ENCODE measurements around the gene DCAF7. TPM values are rescaled to one million over a fixed set of nuclear protein-coding genes. Genes with fewer than 3 reads are reported as not detected.

DCAF7 gene, protein sequence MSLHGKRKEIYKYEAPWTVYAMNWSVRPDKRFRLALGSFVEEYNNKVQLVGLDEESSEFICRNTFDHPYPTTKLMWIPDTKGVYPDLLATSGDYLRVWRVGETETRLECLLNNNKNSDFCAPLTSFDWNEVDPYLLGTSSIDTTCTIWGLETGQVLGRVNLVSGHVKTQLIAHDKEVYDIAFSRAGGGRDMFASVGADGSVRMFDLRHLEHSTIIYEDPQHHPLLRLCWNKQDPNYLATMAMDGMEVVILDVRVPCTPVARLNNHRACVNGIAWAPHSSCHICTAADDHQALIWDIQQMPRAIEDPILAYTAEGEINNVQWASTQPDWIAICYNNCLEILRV
- 50.8 TPM for polyA plus RNA-seq (2013, experiment 1 of 2; ENCODE audit: insufficient read length)
- 38.6 TPM for polyA plus RNA-seq (2013, experiment 2 of 2; ENCODE audit: insufficient read length)

DNA sequence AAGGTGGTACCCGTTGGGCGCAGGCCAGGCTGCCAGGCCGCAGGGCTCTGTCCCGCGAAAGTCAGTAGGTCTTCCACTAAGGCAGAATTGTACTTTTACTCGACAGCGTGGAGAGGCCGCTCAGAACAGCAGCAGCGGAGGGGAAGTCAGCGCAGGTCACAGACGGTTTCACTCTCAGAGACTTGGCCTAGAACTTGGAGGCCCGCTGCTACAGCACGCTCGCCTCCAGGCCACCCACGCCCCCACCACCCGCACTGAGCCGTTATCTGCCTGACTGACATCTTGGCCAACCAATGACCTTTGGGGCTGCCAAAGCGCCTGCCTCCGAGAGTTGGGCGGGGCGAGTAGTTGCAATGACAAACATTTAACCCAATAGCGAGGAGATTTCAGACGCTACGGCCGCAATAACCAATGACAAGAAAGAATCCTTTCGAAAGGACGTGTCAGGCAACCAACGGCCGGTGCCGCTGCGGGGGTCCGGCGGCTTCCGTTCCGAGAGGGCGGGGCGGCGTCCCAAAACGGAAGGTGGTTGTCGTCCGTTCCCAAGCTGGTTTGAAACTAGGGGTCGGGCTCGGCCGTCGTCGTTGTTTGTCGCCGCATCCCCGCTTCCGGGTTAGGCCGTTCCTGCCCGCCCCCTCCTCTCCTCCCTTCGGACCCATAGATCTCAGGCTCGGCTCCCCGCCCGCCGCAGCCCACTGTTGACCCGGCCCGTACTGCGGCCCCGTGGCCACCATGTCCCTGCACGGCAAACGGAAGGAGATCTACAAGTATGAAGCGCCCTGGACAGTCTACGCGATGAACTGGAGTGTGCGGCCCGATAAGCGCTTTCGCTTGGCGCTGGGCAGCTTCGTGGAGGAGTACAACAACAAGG lies at the start of gene DCAF7:
Gene DCAF7, plus strand, starts transcription at position 532 of the 871 bp plus-strand sequence. Its CDS starts 201 bp downstream, at position 733.
- DNase-seq: peak; percentile 100

DNA sequence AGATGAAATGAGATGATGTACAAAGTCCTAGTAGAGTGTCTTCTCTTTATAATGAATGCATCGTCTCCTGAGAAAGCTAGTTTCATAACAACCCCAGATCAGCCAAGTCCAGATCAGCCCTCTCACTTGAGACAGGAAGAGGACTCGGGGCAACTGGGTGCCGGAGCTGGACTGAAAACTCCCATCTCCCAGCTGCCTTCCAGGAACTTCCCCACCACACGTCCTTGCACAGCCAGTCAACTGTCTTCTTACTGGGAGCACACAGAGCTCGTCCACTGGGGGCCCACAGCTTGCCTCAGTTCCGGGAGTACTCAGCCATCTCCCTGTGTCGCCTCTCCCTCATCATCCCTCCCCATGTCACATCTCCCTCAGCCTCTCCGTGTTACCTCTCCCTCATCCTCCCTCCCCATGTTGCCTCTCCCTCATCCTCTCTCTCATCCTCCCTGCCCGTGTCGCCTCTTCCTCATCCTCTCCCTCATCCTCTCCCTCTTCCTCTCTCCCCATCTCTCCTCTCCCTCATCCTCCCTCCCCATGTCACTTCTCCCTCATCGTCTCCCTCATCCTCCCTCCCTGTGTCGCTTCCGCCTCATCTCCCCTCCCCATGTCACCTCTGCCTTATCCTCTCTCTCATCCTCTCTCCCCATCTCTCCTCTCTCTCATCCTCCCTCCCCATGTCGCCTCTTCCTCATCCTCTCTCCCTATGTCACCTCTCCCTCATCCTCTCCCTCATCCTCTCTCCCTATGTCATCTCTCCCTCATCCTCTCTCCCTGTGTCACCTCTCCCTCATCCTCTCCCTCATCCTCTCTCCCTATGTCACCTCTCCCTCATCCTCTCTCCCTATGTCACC lies 49.5 kb upstream of the DCAF7 start:
- DNase-seq: no peak

DNA sequence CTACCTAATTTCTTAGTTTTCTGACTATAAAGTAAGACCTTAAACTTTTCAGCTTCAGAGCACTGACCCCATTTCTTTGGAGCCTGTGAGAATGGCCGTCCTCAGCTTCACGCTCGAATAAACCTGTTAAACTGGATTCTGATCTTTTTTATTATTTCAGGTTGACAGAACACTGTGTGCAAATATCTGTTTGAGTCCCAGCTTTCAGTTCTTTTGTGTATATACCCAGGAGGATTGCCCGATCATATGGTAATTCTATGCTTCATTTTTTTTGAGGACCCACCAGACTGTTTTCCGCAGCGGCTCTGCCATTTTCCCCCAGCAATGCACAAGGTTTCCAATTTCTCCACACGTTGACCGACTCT lies 47.0 kb upstream of the DCAF7 start:
- no peak for DNase-seq

DNA sequence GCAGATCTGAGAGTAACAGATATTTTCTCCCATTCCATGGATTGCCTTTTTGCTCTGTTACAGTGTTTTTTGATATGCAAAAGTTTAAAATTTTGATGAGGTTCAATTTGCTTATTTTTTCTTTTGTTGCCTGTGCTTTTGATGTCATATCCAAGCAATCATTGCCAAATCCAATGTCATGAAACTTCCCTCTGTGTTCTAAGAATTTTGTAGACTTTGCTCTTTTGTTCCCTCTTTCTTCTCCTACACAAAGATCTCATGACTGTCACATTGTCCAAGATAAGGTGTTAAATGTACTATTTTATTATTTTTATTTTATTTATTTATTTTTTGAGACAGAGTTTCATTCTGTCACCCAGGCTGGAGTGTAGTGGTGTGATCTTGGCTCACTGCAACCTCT lies 46.0 kb upstream of the DCAF7 start:
- DNase-seq: no peak

DNA sequence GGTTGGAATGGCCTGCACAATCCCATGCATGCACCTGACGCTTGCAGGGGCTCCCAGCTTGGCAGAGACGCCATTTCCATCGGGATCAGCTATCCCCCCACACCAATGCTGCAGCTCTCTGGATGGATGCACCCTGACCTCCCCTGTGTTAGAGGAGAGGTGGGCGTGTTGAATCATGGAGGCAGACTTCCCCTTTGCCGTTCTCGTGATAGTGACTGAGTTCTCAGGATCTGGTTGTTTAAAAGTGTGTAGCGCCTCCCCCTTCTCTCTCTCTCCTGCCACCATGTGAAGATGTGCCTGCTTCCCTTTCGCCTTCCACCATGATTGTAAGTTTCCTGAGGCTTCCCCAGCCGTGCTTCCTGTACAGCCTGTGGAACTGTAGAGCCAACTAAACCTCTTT lies 44.9 kb upstream of the DCAF7 start:
- DNase-seq: no peak

DNA sequence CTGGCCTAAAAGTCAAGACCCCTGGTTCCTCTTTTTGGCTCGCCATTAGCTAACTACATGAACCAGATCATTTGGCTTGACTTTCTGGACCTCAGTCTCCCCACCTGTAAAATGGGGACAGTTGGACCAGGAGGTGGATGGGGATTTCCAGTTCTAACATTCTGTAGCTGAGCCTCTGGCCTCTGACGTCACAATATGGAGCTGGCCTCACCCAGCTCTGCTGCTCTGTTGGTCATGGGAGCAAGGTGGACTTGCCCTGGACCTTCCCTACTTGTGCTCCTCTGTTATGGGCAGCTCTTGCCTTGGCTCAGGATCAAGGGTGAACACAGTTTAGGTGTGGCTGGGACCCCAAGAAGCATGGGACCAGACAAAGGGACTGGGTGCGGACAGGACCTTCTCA lies 43.6 kb upstream of the DCAF7 start:
- DNase-seq: no peak

DNA sequence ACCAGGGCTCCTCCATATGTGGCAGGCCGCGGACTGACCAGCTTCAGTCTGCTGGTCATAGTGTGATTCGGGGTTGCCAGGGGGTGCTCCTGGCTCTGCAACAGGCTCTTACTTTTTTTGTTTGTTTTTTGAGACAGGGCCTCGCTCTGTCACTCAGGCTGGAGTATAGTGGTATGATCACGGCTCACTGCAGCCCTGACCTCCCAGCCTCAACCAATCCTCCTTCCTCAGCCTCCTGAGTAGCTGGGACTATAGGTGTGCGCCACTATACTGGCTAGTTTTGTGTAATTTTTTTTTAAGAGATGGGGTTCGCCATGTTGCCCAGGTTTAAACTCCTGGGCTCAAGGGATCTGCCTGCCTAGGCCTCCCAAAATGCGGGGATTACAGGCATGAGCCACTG lies 38.9 kb upstream of the DCAF7 start:
- no peak for DNase-seq

DNA sequence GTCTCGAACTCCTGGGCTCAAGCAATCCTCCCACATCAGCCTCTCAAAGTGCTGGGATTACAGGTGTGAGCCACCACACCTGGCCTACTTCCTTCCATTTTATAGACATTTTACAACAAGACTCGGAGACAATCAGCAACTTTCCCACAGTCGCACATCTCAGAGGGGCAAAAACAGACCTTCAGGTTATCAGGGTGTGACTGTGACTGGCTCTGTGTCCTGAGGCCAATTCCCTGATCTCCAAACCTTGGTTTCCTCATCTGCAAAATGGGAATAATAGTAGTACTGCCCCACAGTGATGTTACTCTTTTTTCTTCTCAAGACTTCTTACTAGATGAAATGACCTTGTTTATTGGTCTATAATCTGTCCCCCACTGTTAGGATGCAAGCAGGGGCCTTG lies 37.9 kb upstream of the DCAF7 start:
- DNase-seq: no peak

DNA sequence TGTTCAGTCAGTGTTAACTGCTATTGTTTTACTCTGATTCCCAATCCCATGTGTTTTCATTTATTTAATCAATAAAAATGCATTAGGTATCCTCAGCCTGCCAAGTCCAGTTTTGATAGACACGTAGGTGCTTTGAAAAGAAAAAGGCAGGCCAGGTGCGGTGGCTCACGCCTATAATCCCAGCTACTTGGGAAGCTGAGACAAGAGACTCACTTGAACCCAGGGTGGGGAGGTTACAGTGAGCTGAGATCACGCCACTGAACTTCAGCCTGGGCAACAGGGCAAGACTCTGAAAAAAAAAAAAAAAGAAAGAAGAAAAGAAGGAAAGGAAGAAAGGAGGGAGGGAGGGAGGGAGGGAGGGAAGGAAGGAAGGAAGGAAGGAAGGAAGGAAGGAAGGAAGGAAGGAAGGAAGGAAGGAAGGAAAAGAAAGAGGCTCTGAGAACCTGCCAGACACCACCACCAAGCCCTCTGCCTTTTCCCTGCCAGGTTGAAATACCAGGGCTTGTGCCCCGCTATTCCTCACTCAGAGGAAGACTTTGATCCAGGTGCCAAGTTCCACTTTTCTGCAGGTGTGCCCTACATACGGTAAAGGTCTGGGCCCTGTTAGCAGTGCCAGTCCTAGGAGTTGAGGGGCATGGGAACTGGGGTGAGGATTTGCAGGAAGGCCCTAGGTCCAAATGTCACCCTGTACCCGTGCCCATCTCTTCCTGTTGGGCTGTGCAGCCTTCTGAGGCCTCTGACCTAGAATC lies 37.2 kb upstream of the DCAF7 start:
- no peak for DNase-seq

DNA sequence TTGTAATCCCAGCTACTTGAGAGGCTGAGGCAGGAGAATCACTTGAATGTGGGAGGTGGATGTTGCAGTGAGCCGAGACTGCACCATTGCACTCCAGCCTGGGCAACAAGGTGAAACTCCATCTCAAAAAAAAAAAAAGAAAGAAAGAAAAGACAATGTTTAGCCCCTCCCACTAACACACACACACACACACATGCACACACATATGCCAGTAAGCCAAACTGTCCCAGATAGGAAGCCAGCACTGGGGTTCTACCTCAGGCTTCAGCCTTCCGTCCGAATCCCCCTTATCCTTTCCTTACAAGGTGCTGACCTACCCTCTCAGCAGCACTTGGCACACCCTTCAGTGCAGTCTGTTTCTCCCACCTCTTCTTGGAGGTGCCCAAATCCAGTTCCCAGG lies 35.8 kb upstream of the DCAF7 start:
- no peak for DNase-seq

DNA sequence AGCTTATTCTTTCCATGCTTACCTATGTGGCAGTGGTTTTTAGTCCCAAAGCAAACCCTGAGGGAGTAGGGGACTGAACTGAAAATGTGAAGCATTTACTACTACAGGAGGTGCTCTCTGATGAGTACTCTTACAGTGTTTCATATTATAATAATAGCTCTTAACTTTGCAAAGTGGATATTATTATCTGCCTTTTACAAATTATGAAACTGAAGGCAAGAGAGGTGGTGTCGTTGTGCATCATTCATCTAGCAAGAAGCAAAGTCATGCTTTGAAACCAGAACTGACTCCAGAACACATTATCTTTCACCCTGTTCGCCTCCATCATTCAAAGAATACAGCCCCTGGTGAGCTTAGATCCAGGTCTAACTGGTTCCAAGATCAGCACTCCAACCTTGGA lies 35.3 kb upstream of the DCAF7 start:
- DNase-seq: no peak

DNA sequence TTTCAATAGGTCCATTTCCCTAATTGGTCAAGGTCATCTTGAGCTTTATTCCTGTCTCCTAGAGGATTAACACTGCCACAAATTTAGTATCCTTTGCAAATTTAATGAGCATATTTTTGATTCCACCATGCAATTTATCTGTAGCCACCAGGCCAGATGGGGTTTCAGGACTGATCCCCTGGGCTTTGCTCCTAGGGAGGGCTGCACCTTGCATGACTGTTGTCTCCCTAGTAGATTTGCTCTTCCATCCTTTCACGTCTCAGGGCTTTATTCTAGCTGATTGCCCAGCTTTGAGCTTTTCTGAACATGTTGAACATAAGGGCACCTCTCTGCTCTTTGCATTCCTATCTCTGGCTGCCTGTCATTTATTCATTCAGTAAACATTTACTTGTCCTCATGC lies 34.9 kb upstream of the DCAF7 start:
- no peak for DNase-seq

DNA sequence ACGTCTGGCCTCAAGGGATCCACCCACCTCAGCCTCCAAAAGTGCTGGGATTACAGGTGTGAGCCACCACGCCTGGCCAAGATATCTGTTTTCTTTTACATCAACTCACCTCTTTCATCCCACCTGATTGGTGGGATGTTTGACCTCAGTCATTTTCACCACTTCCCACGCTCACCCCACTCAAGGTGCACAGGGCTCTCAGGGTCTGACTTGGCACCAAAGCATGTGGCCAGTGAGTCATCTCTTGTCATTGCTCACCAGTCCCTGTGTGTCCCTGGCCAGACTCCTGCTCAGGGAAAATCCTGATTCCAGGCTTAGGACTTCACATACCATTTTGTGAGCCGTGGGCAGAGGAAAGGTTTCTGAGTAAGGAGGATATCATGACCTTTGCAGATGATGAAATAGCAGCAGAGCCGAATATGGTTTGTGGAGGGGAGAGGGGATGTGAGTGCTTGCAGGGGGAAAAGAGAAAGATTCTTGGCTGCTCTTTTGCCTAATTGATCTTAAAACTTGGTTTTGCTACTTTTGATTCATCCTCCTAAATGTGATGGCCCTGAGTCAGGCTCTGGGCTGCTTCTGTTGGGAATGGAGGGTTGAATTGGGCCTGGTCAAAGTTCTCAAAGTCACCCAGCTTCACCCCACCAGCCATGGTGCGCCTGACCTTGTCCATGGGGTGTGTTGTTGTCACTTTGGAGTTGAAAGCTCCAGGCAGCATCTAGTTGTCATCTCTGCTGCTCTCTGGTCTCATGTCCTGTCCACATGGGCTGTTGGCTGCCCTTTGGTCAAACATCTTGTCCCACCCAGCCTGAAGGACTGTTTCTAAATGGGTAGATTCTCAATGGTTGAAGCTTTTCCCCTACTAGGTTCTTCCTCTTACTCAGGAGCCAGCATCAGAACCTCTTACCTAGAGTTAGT lies 33.1 kb upstream of the DCAF7 start:
- DNase-seq: peak; percentile 73

DNA sequence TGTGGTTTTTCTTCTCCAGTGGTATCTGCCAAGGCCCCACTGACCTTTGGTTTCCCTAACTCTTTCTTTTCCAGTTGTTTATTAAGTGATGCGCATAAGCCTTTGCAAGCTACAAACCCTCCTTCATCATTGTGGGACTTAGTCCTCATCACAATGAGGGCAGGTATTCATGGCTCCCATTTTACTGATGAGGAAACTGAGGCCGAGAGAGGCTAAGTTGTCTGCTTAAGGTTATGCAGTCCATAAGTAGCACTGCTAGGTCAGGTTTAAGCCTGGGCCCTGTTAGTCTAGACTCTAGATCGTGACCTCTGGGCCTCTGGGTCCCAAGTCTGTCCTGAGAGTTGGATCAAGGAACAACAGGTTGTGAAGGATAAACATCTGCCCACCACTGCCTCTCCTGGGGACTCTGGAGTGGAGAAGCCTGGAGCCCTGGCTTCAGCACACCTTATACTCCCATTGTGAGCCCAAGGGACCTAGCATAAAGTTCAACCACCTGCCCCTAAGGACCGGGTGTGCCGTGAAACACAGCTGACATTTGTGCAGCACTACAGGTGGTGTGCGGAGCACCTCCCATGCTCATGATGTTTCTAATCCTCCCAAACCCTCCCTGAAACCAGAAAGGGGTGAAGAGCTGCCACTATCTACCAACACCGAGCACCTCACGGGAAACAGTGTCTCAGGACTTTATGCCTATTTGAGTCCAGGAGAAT lies 32.3 kb upstream of the DCAF7 start:
- DNase-seq: no peak

DNA sequence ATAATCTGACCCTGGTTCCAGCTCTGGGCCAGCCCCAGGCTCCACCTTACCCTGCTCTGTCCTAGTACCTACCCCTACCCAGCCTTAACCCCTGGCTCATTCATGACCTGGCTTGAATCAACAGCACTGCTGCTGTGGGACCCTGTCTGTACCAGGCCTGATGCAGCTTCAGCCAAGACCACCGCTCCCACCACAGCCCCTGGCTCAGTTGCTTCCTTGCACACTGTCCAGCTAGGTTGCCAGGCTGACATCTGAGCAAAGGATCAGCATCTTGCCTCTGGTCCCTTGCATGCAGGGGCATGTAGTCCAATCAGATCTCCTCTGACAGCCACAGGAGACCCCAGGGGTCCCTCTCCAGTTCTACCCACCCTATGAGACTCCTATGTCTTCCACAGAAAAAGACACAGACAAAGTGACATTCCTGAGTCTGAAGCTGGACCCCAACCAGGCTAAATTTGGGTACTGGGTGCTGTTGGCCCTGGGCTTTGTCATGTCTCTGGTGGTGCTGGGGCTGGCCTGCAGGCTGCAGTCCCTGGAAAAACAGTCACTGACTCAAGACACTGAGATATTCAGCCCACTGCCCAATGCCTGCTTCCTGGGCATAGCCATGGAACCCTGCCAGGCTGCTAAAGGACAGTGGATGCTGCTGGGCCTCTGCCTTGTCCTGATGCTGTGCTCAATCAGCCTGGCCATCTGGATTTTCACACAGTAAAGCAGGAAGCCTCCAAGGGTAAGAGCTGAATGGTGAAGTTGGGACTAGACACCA lies 31.0 kb upstream of the DCAF7 start:
- DNase-seq: no peak

DNA sequence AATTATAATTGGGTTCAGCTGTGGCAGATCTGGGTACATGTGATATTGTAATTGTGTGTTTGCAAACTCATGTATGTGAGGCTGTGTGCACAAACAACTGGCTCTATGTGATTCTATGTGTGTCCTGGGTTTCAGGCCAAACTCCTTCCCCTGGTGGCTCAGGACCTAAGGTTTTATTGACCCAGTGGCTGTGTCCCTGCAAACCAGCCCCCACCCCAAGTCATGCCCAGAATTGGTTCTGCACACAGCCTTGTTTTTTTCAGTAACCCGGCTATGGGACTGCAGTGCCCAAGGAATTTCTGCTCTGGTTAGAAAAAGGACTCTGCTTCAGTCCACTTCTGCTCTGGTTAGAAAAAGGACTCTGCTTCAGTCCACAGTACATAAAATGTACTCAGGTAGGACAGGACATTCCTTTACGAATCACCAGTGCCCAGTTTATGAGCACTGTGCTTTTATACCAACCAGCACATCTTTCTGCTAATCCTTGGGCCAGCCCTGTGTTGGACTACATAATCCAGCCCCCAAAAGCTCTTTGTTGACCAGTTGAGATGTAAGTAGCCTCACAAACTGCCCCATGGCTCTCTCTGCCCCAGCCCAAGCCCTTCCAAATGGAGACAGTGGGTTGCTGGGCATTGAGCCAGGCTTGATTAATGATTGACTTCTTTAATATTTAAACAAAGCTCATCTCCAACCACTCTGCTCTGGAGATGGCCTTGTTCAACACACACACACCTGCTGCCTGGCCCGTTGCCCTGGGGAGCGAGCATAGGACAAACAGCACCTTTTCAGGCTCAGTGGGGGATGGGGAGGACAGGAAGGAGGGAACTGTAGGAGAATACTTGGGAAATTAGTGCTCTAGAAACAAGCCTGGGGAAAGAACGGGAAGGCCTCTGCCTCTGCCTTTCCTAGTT lies 30.1 kb upstream of the DCAF7 start:
- DNase-seq: no peak

DNA sequence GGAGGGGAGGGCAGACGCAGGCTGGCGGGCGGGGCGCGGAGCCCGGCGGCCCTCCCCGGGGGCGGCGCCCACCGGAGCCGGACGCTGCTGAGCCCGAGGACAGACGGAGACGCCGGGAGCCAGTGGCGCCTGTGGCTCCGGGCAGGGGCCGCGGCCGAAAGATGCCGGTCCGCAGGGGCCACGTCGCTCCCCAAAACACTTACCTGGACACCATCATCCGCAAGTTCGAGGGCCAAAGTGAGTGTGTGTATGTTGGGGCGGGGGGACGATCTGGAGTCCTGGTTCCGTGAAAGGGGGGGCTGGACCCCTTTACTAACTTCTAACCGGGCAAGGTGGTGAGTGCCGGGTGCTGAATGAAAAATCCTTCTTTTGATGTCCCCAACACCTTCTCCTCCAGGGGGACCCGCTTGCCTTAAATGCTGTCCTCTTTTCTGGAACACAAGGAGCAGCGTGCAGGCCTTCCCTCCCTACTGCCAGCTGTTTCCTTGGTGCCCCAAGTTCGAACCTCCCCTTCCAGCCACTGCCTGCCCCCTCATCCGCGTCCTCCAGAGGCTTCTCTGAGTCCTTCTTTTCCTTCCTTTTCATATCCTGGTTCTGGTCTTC lies 26.9 kb upstream of the DCAF7 start, which contains the start of gene KCNH6:
Gene KCNH6, plus strand, starts transcription at position 106 of the 603 bp plus-strand sequence. Its CDS starts 56 bp downstream, at position 162.
- DNase-seq: no peak

DNA sequence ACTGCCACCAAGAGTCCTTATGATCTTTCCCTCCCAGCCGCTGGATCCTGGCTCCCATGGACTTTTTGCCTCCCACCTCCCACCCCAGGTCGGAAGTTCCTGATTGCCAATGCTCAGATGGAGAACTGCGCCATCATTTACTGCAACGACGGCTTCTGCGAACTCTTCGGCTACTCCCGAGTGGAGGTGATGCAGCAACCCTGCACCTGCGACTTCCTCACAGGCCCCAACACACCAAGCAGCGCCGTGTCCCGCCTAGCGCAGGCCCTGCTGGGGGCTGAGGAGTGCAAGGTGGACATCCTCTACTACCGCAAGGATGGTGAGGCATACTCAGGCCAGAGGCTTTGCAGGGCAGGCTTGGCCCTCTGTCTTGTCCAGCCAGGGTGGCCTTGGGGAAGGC lies 26.2 kb upstream of the DCAF7 start:
- DNase-seq: no peak
